NCI-H82 treated with DMSO at 0.1 percent for 48 hours (cell line): ENCODE results near the gene TMEM79.
A peak's percentile ranks its signal among the peaks of the same experiment; 100 is the strongest.

Experiments
- DNase-seq: peaks from one replicate; lab custom pipeline; 2025; ENCODE audit not compliant: unreplicated experiment; lab: John Stamatoyannopoulos, UW

The TMEM79 gene

DNA sequence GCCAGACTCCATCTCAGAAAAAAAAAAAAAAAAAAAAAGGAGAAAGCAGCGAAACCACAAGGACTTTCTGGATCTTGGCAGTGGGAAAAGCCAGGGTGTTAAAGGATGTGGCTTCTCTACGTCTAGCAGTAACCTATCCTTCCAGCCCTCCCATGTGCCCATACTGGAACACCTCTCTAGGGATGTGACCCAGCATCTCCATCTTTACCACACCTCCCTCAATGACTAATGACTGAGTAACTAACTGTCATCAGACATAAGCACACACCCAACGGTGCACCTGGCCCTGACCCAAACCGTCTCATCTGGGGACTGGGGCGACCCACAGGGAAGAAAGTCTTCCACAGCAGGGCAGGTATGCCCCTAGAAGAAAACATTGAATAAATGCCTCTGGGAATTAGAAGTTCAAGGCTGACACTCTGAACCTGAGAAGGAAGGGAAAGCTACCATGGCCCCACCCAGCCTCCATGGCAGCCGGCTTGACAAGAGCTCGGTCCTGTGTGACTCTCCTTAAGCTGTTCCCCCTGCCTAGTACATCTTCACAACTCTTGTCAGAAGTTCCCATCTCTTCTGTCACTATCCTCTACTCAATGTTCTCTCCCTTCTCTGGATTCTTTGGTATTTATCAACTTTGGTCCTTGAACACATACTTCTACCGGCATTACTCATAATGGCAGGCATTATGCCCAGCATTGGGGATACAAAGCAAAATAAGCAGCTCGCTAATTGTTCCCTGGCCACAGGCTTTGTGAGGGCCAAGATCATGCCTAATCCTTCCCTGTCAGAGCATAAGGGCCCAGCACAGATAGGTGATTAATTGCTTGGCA lies 21.5 kb upstream of the TMEM79 start:
- DNase-seq = no peak

DNA sequence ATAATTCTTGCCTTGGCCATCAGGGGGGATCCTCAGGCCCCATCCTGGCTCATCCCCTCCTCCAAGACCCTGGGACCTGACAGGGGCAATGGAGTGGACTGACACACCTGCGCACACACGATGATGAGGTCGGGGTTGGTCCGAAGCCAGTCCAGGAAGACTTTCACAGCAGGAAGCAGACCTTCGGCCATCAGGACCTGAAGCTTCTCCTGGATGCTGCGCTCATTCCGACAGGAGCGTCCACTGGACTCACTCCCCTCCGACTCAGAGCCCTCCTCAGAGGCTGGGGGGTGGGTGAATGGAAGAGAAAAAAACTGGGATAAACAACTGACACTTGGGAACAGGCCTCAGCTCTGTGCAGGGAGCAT lies 20.9 kb upstream of the TMEM79 start:
- no peak for DNase-seq

- no peak for DNase-seq
Measured at GRCh38 chr1:156266051-156266450, 18.1 kb upstream of the TMEM79 start.

GRCh38 chr1:156268336-156268735 lies 15.8 kb upstream of the TMEM79 start:
- no peak for DNase-seq

DNA sequence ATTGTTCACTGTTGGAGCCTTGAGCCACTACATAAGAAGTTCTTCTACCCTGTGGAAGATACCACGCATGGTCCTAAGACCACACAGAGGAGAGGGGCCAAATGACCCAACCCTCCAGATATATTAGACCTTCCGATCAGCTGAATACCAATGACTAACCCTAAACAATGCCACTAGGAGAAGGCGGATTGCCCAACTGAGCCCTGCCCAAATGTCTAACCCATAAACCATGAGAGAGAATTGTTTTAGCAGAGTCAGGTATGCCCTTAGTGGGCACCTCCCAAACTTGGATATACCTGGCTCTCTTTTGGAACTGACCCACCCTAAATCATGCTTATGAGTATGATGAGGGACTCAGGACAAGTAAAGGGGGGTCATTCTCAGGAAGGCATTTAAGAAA lies 13.8 kb upstream of the TMEM79 start:
- DNase-seq = no peak

DNA sequence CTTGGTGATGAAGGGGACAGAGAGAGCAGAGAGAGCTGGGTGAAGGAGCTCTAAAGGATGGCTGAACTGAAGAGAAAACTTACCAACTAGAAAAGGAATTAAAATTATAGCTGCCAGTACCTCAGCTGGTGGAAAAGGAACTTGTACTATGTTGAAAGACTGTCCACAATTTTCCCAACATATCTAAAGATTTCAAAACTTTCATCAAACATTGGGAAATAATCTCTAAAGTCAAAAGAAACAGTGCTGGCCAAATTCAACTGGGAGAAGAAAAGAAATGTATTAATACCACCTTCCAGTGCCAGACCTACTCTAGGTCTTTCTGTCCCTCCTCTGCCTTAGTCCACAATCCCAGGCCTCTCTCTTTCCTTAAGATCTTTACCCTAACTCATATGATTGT lies 7.6 kb upstream of the TMEM79 start:
- no peak for DNase-seq

DNA sequence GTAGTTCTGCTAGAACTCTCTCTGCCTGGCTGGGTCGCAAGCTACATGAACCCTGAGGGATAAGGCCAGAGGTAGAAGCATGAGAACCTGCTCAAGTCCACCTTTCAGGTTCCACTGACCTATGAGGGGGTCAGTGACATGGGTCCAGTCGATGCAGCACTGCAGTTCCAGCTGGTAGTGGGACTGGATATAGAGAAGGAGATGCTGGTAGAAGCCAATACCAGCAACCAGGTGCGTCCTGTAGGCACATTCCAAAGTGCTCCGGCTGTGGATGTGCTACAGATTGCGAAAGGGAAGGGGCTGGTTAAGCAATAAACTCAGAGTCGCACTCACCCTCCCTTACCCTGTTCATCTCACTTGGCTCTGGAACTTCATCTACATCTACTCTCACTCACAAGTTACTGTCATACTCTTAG lies 7.2 kb upstream of the TMEM79 start:
- DNase-seq = no peak

DNA sequence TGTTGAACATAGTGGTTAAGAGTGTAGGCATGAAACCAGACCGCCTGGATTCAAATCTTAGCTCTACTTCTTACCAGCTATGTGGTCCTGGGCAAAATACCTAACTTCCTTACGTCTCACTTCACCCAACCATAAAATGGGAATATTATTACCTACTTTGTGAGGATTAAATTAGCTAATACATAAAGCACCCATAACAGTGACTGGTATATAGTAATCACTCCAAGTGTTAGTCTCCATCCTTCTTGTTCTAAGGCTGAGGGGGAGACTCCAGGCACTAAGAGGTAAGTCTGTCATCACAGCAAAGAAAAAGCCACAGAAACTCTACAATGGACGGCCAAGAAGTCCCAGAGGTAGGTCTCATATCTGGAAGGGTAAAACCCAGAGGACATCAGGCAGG lies 4.3 kb upstream of the TMEM79 start:
- no peak for DNase-seq

GRCh38 chr1:156281281-156281680 lies 2.8 kb upstream of the TMEM79 start:
- no peak for DNase-seq

DNA sequence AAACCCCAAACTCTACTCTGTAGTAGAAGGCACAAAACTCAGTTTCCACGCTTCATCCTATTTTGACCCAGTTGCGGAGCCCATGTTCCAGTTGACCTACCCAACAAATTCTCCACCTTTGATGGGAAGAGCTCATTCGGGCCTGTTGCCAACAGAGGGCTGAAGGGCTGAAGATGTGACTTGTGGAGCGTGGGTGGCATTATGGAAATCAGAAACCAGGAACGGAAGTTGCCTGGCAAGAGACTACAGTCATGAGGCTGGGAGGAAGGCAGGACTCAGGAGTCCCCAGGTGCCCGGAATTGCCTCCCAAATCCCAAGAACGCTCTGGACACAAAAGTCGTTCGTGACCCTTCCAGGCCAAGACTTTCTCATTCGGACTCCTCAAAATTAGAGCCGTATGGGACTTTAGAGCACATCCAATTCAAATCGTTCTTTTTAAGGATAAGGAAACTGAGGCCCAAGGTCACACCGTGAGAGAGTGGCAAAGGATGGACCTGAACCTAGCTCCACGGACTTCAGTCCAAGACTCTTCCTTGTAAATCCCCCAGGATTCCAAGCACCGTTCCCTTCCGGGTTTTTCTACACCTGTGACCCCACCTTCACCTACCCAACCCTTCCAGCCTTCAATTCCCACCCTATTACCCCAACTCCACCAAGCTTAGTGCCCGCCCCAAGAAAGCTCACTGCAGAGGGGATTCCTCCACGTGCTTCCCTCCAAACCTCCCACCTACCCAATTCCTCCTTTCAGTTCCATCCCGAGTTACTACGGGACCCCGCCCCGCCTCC lies 2.2 kb upstream of the TMEM79 start:
- DNase-seq = peak; percentile 34

- peak; percentile 96 for DNase-seq
Measured at GRCh38 chr1:156282479-156283222, 1.5 kb upstream of the TMEM79 start, which contains the start of gene SMG5. Gene SMG5, minus strand, starts transcription at chr1:156282825. Its CDS starts 145 bp downstream, at chr1:156282680.

DNA sequence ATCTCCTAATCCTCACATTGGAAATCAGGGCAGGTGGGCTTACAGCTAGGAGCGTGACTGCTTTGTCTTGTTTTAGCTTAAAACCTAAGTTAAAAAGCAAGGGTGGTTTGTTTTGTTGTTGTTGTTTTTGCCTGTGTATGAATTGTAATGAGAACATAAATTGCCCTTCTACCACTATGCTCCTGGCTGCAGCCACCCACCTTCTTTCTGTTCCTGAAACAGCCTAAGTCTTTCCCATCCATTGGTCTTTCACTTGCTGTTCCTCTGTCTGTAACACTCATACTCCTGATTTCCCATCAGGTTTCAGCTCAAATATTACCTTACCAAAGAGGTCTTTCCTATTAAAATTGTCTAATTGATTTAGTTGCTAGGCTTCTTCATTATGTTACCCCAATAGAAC lies 604 bp upstream of the TMEM79 start:
- DNase-seq = no peak

DNA sequence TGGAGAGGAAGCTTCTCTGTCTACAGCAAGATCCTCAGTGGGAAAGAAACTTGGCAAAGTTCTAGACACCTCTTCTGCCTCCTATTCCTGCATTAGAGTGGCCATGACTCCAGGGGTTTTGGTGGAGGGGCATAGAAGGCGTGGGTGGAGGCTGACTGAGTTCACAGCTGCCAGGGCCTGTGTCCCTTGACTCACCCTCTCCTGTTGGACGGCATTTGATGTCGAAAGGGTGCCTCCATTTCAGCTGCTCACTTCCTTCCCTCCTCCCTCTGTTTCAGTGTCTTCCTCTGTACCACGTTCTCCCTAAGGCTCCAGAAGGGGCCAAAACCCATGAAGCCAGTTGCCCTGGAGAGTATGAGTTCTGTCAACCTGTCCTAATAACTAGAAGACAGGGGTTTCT lies 632 bp downstream of the TMEM79 start:
- no peak for DNase-seq

- no peak for DNase-seq
Measured at GRCh38 chr1:156285437-156285836, 1.3 kb downstream of the TMEM79 start.

GRCh38 chr1:156286061-156286460 lies 1.9 kb downstream of the TMEM79 start:
- DNase-seq = no peak

DNA sequence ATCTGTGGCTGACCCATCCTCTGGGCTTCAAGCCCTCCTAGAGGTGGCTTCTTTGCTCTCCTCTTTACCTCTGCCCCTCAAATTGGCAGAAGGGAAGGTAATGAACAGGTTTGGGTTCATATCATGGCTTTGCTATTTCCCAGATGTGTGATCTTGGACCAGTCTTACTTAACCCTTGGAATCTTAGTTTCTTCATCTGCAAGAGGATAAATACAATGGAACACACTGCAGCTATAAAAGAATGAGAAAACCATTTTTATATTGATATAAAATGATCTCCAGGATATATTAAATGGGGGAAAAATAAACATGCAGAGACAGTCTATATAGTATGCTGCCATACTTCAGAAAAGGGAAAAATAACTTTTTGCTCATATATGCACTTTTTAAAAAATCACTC lies 5.7 kb downstream of the TMEM79 start:
- no peak for DNase-seq

GRCh38 chr1:156291226-156292061 lies 7.3 kb downstream of the TMEM79 start:
- no peak for DNase-seq

DNA sequence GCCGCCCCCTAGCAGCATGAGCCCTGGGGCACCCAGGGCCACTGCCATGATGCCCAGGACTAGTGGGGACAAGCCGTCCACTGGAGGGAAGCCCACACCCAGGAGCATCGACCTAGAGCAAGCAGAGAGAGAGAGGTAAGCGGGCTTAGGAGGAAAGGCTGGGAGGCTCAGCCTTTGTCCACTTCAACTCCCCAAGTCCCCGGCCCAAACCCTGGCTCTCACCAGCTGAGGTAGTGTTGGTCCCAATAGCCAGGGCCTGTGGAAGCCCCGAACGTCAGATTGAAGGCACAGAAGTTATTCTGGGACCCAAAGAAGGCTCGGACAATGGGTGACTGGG lies 8.9 kb downstream of the TMEM79 start:
- no peak for DNase-seq

DNA sequence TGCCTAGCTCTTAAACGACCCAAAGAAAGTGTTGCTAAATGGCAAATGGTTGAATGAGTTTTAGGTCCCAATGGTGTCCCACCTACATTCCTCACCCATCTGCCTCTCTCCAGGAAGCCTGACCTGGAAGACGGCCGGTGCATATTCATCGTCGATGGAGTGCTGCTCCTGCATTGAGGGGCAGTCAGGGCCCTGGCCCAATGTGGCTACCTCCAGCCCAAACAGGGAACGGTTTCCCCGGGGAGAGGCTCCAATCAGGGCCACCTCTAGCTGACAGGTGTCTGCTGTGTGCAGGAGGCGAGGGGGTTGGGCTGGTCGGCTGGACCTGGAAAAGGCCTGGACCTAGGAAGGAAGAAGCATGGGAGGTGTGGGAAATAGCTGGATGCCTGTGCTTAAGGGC lies 9.8 kb downstream of the TMEM79 start:
- no peak for DNase-seq

DNA sequence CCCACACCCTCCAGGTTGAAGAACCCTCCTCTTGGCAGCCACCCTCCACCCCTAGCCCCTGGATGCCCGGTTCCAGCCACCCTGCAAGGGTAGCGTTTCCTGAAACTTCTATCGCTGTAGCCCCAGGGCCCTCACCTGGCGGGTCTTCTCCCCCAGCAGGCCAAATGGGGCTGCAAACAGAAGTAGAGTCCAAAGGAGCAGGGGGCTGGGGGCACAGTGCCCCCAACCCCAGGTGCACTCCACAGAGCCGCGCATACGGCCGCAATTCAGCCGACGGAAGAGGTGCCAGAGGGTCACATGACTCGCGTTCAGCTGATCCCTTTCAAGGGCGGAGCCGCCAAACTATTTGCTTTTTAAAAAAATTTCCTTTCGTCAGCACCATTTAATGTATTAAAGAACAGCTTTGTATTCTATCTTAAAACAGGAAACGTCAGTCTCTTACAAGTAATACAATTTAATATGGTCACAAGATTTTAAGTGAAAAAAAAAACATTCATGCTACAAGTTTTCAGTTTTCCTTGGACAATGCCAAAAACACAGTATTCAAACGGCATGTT lies 11.3 kb downstream of the TMEM79 start, which contains the start of gene GLMP:
Gene GLMP, minus strand, starts transcription at position 289 of the 557 bp plus-strand sequence. Its CDS starts 34 bp downstream, at position 255.
- DNase-seq = no peak
